WTC11 (cell line): ENCODE measurements around the gene BTN2A1.

Source experiments
- ATF3 ChIP-seq: sonication (generic); formaldehyde crosslinking; conservative IDR thresholded peaks from 2 replicates; pipeline ENCODE4 v1.8.1; 2022; ENCODE audit warnings: mild to moderate bottlenecking, missing genetic modification reagents
- CREM ChIP-seq: sonication (generic); formaldehyde crosslinking; IDR thresholded peaks from 2 replicates; pipeline ENCODE4 v1.8.1; 2022; ENCODE audit warnings: mild to moderate bottlenecking, missing genetic modification reagents, moderate library complexity
- CTCF ChIP-seq: fragments of 200-600 bp; IDR thresholded peaks from 2 replicates; pipeline ENCODE4 v1.8.0; 2022; ENCODE audit warnings: antibody characterized with exemption
- HMGXB4 ChIP-seq: sonication (generic); formaldehyde crosslinking; IDR thresholded peaks from 2 replicates; pipeline ENCODE4 v1.8.1; 2023; ENCODE audit warnings: mild to moderate bottlenecking, moderate library complexity, missing genetic modification reagents

- no peak for TF ChIP-seq CREM (CRISPR knock-in tag)
- TF ChIP-seq ATF3 (CRISPR knock-in tag) = no peak
- TF ChIP-seq HMGXB4 (CRISPR knock-in tag) = no peak
- no peak for TF ChIP-seq CTCF
These were observed 8.0 kb downstream of the BTN2A1 start for GRCh38 chr6:26465776-26466175.
